GM21619 (cell line): ENCODE results near the gene ITGB8.

ENCODE experiments used
- ATAC-seq: cut with Tn5 transposase; IDR thresholded peaks from one replicate; pipeline ENCODE4 v1.9.1; 2021; ENCODE audit not compliant: unreplicated experiment

Gene ITGB8

GRCh38 chr7:20458521-20458920 lies 127.8 kb downstream of the ITGB8 start:
- ATAC-seq, result no peak

- ATAC-seq, result no peak
Observed at GRCh38 chr7:20459419-20459818, 128.7 kb downstream of the ITGB8 start.

DNA sequence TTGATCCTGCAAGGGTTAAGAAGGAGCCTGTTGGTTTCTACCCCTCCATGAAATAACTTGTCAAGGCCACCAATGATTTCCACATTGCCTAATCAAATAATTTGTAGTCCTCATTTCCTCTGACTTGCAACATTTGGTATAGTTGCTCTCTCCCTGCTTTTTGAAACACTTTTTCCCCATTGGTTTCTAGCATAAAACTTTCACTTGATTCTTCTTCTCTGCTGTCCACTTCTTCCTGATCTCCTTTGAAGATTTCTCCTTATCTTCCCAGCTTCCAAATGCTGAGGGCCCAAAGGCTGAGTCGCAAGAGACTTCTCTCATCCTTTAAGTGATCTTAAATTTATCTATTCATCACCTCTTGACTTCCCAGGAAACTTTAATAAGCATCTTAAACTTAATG lies 134.2 kb downstream of the ITGB8 start:
- ATAC-seq, result no peak
